ENCODE results near the gene LTA.

The LTA gene

DNA sequence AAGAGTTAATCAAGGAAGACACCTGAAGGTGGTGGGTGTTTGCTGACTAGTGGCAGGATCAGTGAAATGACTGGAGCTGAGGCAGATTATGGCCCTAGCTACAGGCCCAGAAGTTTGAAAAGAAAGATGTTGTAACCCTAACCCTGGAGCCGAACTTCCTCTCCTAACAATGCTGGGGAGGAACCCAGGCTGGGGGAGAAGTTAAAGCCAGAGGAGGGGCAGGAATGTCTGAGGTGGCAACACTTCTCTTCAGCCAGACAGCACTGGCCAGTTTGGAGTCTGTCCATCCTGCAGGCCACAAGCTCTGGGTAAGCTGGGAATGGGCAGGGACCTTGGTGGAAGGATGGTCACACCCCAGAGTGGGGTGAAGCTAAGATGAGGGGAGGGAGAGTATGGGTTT, 13.9 kb downstream of the LTA start, which contains the start of gene LST1:
TSS of gene LST1 (plus strand) at position 270 of the 400 bp plus-strand sequence. CDS start 1,023 bp downstream, outside the sequence.
- Histone ChIP-seq H4K8ac (ENCODE audit: low read length) (peak within 1 kb of the TSS; percentile 19), H2AFZ (ENCODE audit: low read depth, low read length) (no peak within 1 kb of the TSS), H3K9ac (ENCODE audit: low read length) (no peak within 1 kb of the TSS), H3K14ac (ENCODE audit: low read length in 2 of 2) (peak within 1 kb of the TSS in 1 of 2 experiments; percentile 46), H3K18ac (ENCODE audit: low read depth in 1 of 2, low read length in 2 of 2) (no peak within 1 kb of the TSS), H3K23ac (ENCODE audit: low read length in 2 of 2) (no peak within 1 kb of the TSS), H3K79me1 (replicated peaks; ENCODE audit: low read length, poor library complexity, severe bottlenecking) (peaks cover 10% of the 10 kb centered on the region), H2BK5ac (ENCODE audit: low read depth, low read length, poor library complexity, severe bottlenecking) (no peak within 1 kb of the TSS), H3K27ac (ENCODE audit: low read length, poor library complexity, severe bottlenecking) (no peak within 1 kb of the TSS), H2BK12ac (ENCODE audit: low read length in 2 of 2) (no peak within 1 kb of the TSS), H2BK15ac (ENCODE audit: low read depth, poor library complexity, severe bottlenecking) (no peak within 1 kb of the TSS), H2AK5ac (ENCODE audit: low read length, severe bottlenecking) (no peak within 1 kb of the TSS), H3K4me2 (ENCODE audit: low read length, poor library complexity, severe bottlenecking) (no peak within 1 kb of the TSS), H3K4me1 (ENCODE audit: control insufficient read depth, insufficient read depth, low read depth, low read length) (peaks cover 15% of the 10 kb centered on the region), H4K91ac (ENCODE audit: low read length) (no peak within 1 kb of the TSS), H3K9me3 (ENCODE audit: control insufficient read depth, low read length) (no peaks in the 10 kb centered on the region), H3K27me3 (ENCODE audit: control insufficient read depth in 1 of 2, insufficient read depth in 1 of 2, low read length in 2 of 2) (peaks cover 0 to 15% of the 10 kb centered on the region in 2 experiments), H3K4me3 (ENCODE audit: insufficient read depth in 1 of 2, low read depth in 1 of 2, low read length in 2 of 2) (no peak within 1 kb of the TSS), H3K36me3 (ENCODE audit: control insufficient read depth in 1 of 2, insufficient read depth in 2 of 2, low read depth in 1 of 2, low read length in 2 of 2) (no peaks in the 10 kb centered on the region), H3K4ac (ENCODE audit: low read depth in 1 of 2, low read length in 2 of 2) (no peak within 1 kb of the TSS), H2BK120ac (ENCODE audit: low read depth, low read length) (no peak within 1 kb of the TSS)
- DNase-seq = no peak
- WGBS = 85% methylated on average over 1 of the region's 1 CpG

DNA sequence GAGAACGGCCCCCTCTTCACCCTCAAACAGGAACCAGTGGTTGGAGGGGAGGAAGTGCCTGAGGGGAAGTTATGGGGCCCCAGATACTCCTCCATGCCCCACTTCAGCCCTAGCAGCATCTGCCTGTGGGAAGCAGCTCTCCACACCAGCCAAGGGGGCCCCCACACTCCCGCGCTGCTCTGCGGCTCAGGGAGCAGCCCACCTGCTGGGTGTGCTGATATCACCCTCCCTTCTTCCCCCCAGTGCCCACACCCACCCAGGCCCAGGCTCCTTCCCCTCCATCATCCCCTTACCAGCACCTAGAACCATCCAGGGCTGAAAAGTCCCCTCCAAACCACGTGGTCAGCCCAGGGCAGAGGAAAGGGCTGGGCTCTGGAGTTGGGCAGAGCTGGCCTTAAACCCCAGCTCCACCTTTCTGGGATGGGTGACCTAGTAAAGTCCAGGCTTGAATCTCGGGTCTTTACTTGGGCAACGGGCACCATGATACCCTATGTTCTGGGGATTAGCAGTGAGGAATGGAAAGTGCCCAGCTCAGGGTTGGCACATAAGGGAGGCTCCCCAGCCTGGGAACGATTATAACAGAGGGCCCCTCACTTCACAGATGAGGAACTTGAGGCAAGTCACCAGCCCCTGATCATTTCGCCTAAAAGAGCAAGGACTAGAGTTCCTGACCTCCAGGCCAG, 14.7 kb downstream of the LTA start:
- Histone ChIP-seq H3K9me3 (ENCODE audit: control insufficient read depth, low read length) (no peaks in the 10 kb centered on the region), H2BK12ac (ENCODE audit: low read length in 2 of 2) (no peak overlapping the region), H4K91ac (ENCODE audit: low read length) (no peak overlapping the region), H3K14ac (ENCODE audit: low read length in 2 of 2) (no peak overlapping the region), H3K23ac (ENCODE audit: low read length in 2 of 2) (no peak overlapping the region), H2BK120ac (ENCODE audit: low read depth, low read length) (no peak overlapping the region), H3K9ac (ENCODE audit: low read length) (no peak overlapping the region), H4K8ac (ENCODE audit: low read length) (no peak overlapping the region), H2BK15ac (ENCODE audit: low read depth, poor library complexity, severe bottlenecking) (no peak overlapping the region), H2BK5ac (ENCODE audit: low read depth, low read length, poor library complexity, severe bottlenecking) (no peak overlapping the region), H3K4ac (ENCODE audit: low read depth in 1 of 2, low read length in 2 of 2) (no peak overlapping the region), H2AK5ac (ENCODE audit: low read length, severe bottlenecking) (no peak overlapping the region), H3K27ac (ENCODE audit: low read length, poor library complexity, severe bottlenecking) (no peak overlapping the region), H3K79me1 (replicated peaks; ENCODE audit: low read length, poor library complexity, severe bottlenecking) (peaks cover 2% of the 10 kb centered on the region), H3K4me3 (ENCODE audit: insufficient read depth in 1 of 2, low read depth in 1 of 2, low read length in 2 of 2) (no peak overlapping the region), H3K18ac (ENCODE audit: low read depth in 1 of 2, low read length in 2 of 2) (no peak overlapping the region), H3K27me3 (ENCODE audit: control insufficient read depth in 1 of 2, insufficient read depth in 1 of 2, low read length in 2 of 2) (peaks cover 0 to 15% of the 10 kb centered on the region in 2 experiments), H3K4me2 (ENCODE audit: low read length, poor library complexity, severe bottlenecking) (no peak overlapping the region), H3K4me1 (ENCODE audit: control insufficient read depth, insufficient read depth, low read depth, low read length) (peaks cover 12% of the 10 kb centered on the region), H3K36me3 (ENCODE audit: control insufficient read depth in 1 of 2, insufficient read depth in 2 of 2, low read depth in 1 of 2, low read length in 2 of 2) (no peaks in the 10 kb centered on the region), H2AFZ (ENCODE audit: low read depth, low read length) (no peak overlapping the region)
- no peak for DNase-seq
- 81% methylated on average over 8 of the region's 9 CpGs for WGBS

DNA sequence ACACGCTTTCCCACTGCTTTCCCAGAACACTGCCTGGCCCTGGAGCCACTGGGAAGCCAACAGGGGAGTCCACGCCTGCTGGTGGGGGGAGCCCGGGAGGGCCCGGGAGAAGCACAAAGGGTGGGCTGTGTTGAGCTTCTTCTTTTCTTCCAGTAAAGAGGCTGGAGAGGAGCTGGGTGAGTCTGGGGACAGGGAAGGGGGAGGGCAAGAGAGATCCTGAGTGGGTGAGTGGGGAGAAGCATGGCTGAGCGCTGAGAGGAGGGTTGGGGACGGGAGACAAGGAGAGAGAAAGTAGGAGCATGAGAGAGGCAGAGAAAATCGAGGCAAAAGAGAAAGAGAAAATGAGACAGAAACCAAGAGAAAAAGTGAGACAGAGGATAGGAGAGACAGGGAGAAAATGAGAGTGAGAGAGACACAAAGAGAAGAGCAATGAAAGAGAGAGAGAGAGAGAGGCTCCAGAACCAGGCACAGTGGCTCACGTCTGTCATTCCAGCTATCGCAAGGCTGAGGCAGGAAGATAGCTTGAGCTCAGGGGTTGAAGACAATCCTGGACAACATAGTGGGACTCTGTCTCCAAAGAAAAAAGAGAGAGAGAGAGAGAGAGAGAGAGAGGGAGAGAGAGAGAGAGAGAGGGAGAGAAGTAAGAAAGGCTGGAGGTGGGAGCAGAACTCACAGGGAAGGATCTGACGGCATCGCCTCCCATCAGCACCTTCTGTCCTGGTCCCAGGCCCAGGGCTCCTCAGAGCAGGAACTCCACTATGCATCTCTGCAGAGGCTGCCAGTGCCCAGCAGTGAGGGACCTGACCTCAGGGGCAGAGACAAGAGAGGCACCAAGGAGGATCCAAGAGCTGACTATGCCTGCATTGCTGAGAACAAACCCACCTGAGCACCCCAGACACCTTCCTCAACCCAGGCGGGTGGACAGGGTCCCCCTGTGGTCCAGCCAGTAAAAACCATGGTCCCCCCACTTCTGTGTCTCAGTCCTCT, 16.0 kb downstream of the LTA start:
- no peak overlapping the region for H3K27ac ChIP-seq (ENCODE audit: low read length, poor library complexity, severe bottlenecking)
- no peak overlapping the region for H2AK5ac ChIP-seq (ENCODE audit: low read length, severe bottlenecking)
- H2BK12ac ChIP-seq (ENCODE audit: low read length in 2 of 2) = peak overlapping the region in 1 of 2 experiments; percentile 23
- peaks cover 0 to 15% of the 10 kb centered on the region in 2 experiments for H3K27me3 ChIP-seq (ENCODE audit: control insufficient read depth in 1 of 2, insufficient read depth in 1 of 2, low read length in 2 of 2)
- no peak overlapping the region for H2BK5ac ChIP-seq (ENCODE audit: low read depth, low read length, poor library complexity, severe bottlenecking)
- H2BK15ac ChIP-seq (ENCODE audit: low read depth, poor library complexity, severe bottlenecking) = no peak overlapping the region
- no peaks in the 10 kb centered on the region for H3K36me3 ChIP-seq (ENCODE audit: control insufficient read depth in 1 of 2, insufficient read depth in 2 of 2, low read depth in 1 of 2, low read length in 2 of 2)
- no peaks in the 10 kb centered on the region for H3K79me1 ChIP-seq (replicated peaks; ENCODE audit: low read length, poor library complexity, severe bottlenecking)
- WGBS = 79% methylated on average over 12 of the region's 12 CpGs
- H3K4me3 ChIP-seq (ENCODE audit: insufficient read depth in 1 of 2, low read depth in 1 of 2, low read length in 2 of 2) = no peak overlapping the region
- no peak overlapping the region for H3K18ac ChIP-seq (ENCODE audit: low read depth in 1 of 2, low read length in 2 of 2)
- H3K9ac ChIP-seq (ENCODE audit: low read length) = no peak overlapping the region
- H3K14ac ChIP-seq (ENCODE audit: low read length in 2 of 2) = no peak overlapping the region
- H4K91ac ChIP-seq (ENCODE audit: low read length) = no peak overlapping the region
- peaks cover 2% of the 10 kb centered on the region for H3K4me1 ChIP-seq (ENCODE audit: control insufficient read depth, insufficient read depth, low read depth, low read length)
- no peaks in the 10 kb centered on the region for H3K9me3 ChIP-seq (ENCODE audit: control insufficient read depth, low read length)
- H4K8ac ChIP-seq (ENCODE audit: low read length) = no peak overlapping the region
- no peak overlapping the region for H2AFZ ChIP-seq (ENCODE audit: low read depth, low read length)
- no peak overlapping the region for H3K23ac ChIP-seq (ENCODE audit: low read length in 2 of 2)
- no peak for DNase-seq
- no peak overlapping the region for H3K4me2 ChIP-seq (ENCODE audit: low read length, poor library complexity, severe bottlenecking)
- H3K4ac ChIP-seq (ENCODE audit: low read depth in 1 of 2, low read length in 2 of 2) = no peak overlapping the region
- H2BK120ac ChIP-seq (ENCODE audit: low read depth, low read length) = no peak overlapping the region
